Femur (tissue), 1 donor: ENCODE results near the gene TSSK2.

Experiments used
- DNase-seq: peaks from one replicate; pipeline ENCODE4 v3.0.0-alpha.2; 2017

Gene TSSK2

GRCh38 chr22:19125474-19126308 is 5.4 kb upstream of the TSSK2 start:
- no peak for DNase-seq

- DNase-seq, result no peak
These were observed 4.5 kb upstream of the TSSK2 start for GRCh38 chr22:19126309-19127273.

- DNase-seq, result no peak
These were observed 3.6 kb upstream of the TSSK2 start for GRCh38 chr22:19127329-19128008.

GRCh38 chr22:19128009-19128401 is 3.1 kb upstream of the TSSK2 start:
- no peak for DNase-seq

- DNase-seq, result no peak
These were observed 2.0 kb upstream of the TSSK2 start for GRCh38 chr22:19128946-19129727.

GRCh38 chr22:19129871-19130270 is 1.2 kb upstream of the TSSK2 start:
- DNase-seq, result no peak

GRCh38 chr22:19131685-19132015 is 542 bp downstream of the TSSK2 start:
- DNase-seq, result no peak

- no peak for DNase-seq
These were observed 1.0 kb downstream of the TSSK2 start for GRCh38 chr22:19132153-19132552.

GRCh38 chr22:19132693-19133400 is 1.7 kb downstream of the TSSK2 start:
- no peak for DNase-seq

GRCh38 chr22:19133561-19133960 is 2.5 kb downstream of the TSSK2 start:
- no peak for DNase-seq

GRCh38 chr22:19134176-19134831 is 3.2 kb downstream of the TSSK2 start:
- no peak for DNase-seq

- DNase-seq, result no peak
These were observed 3.8 kb downstream of the TSSK2 start for GRCh38 chr22:19134874-19135273.

- DNase-seq, result no peak
These were observed 5.8 kb downstream of the TSSK2 start for GRCh38 chr22:19136915-19137314.

GRCh38 chr22:19137384-19138216 is 6.5 kb downstream of the TSSK2 start:
- DNase-seq, result no peak

- DNase-seq, result no peak
These were observed 7.3 kb downstream of the TSSK2 start for GRCh38 chr22:19138217-19139000.

GRCh38 chr22:19139001-19139356 is 7.9 kb downstream of the TSSK2 start:
- DNase-seq, result no peak

GRCh38 chr22:19139974-19140373 is 8.9 kb downstream of the TSSK2 start:
- no peak for DNase-seq

GRCh38 chr22:19142394-19142793 is 11.3 kb downstream of the TSSK2 start:
- no peak for DNase-seq

GRCh38 chr22:19143212-19143611 is 12.1 kb downstream of the TSSK2 start:
- DNase-seq, result no peak

- DNase-seq, result no peak
These were observed 12.9 kb downstream of the TSSK2 start for GRCh38 chr22:19143967-19144400.
